ENCODE data around the gene ECT2L. TPM values are rescaled to one million over a fixed set of nuclear protein-coding genes. Genes with fewer than 3 reads are reported as not detected.

The ECT2L gene
- total RNA-seq, 1 donor from 2014 or later = not detected

GRCh38 chr6:138907167-138907566 lies 111.3 kb downstream of the ECT2L start:
- no peak overlapping the region for H3K27ac Mint-ChIP-seq
- peaks cover 28% of the 10 kb centered on the region for H3K36me3 Mint-ChIP-seq (ENCODE audit: insufficient read depth)
- DNase-seq (ENCODE audit: low spot score, unreplicated experiment) = no peak
- no peaks in the 10 kb centered on the region for H3K4me1 Mint-ChIP-seq (ENCODE audit: low read depth)
- no peak overlapping the region for H3K4me3 Mint-ChIP-seq (ENCODE audit: low read depth)
- H3K27me3 Mint-ChIP-seq = no peaks in the 10 kb centered on the region
- TF ChIP-seq CTCF (IDR thresholded peaks at IDR 0.05; ENCODE audit: unreplicated experiment) = no peak
- H3K9me3 Mint-ChIP-seq (ENCODE audit: low read depth) = no peaks in the 10 kb centered on the region

GRCh38 chr6:138909511-138909910 lies 113.6 kb downstream of the ECT2L start:
- H3K4me3 Mint-ChIP-seq (ENCODE audit: low read depth) = no peak overlapping the region
- peak overlapping the region; percentile 39 for H3K27ac Mint-ChIP-seq
- TF ChIP-seq CTCF (IDR thresholded peaks at IDR 0.05; ENCODE audit: unreplicated experiment) = no peak
- no peaks in the 10 kb centered on the region for H3K4me1 Mint-ChIP-seq (ENCODE audit: low read depth)
- H3K36me3 Mint-ChIP-seq (ENCODE audit: insufficient read depth) = peaks cover 34% of the 10 kb centered on the region
- H3K27me3 Mint-ChIP-seq = no peaks in the 10 kb centered on the region
- no peaks in the 10 kb centered on the region for H3K9me3 Mint-ChIP-seq (ENCODE audit: low read depth)
- no peak for DNase-seq (ENCODE audit: low spot score, unreplicated experiment)

- Mint-ChIP-seq H3K4me1 (ENCODE audit: low read depth) (no peaks in the 10 kb centered on the region), H3K4me3 (ENCODE audit: low read depth) (no peak overlapping the region), H3K27ac (peak overlapping the region; percentile 16), H3K27me3 (no peaks in the 10 kb centered on the region), H3K9me3 (ENCODE audit: low read depth) (no peaks in the 10 kb centered on the region), H3K36me3 (ENCODE audit: insufficient read depth) (peaks cover 35% of the 10 kb centered on the region)
- TF ChIP-seq CTCF (IDR thresholded peaks at IDR 0.05; ENCODE audit: unreplicated experiment) = no peak
- no peak for DNase-seq (ENCODE audit: low spot score, unreplicated experiment)
Observed at GRCh38 chr6:138909975-138910374, 114.1 kb downstream of the ECT2L start.

GRCh38 chr6:138912308-138912707 lies 116.4 kb downstream of the ECT2L start:
- Mint-ChIP-seq H3K36me3 (ENCODE audit: insufficient read depth) (peaks cover 30% of the 10 kb centered on the region), H3K27ac (no peak overlapping the region), H3K9me3 (ENCODE audit: low read depth) (no peaks in the 10 kb centered on the region), H3K4me1 (ENCODE audit: low read depth) (no peaks in the 10 kb centered on the region), H3K4me3 (ENCODE audit: low read depth) (no peak overlapping the region), H3K27me3 (no peaks in the 10 kb centered on the region)
- DNase-seq (ENCODE audit: low spot score, unreplicated experiment) = no peak
- TF ChIP-seq CTCF (IDR thresholded peaks at IDR 0.05; ENCODE audit: unreplicated experiment) = no peak

- no peaks in the 10 kb centered on the region for H3K4me1 Mint-ChIP-seq (ENCODE audit: low read depth)
- TF ChIP-seq CTCF (IDR thresholded peaks at IDR 0.05; ENCODE audit: unreplicated experiment) = no peak
- no peaks in the 10 kb centered on the region for H3K27me3 Mint-ChIP-seq
- peak overlapping the region; percentile 85 for H3K27ac Mint-ChIP-seq
- H3K9me3 Mint-ChIP-seq (ENCODE audit: low read depth) = no peaks in the 10 kb centered on the region
- no peak overlapping the region for H3K4me3 Mint-ChIP-seq (ENCODE audit: low read depth)
- DNase-seq (ENCODE audit: low spot score, unreplicated experiment) = no peak
- peaks cover 23% of the 10 kb centered on the region for H3K36me3 Mint-ChIP-seq (ENCODE audit: insufficient read depth)
Observed at GRCh38 chr6:138914701-138915100, 118.8 kb downstream of the ECT2L start.

Data from progenitor cell of endocrine pancreas (in vitro differentiated cells).